DOHH2 (cell line): ENCODE measurements around the gene RENBP.

ENCODE experiments used
- H3F3A ChIP-seq: fragments of 200-600 bp; sonication (generic), shearing (Covaris generic); 2 replicates; pipeline ENCODE4 v1.6.0; 2016; ENCODE audit warnings: antibody characterized with exemption, mild to moderate bottlenecking; ENCODE audit not compliant: control insufficient read depth, insufficient read depth
- H3K27ac ChIP-seq: fragments of 200-600 bp; sonication (generic); 2 replicates; pipeline ENCODE4 v1.5.1; 2014; ENCODE audit warnings: low read depth, mild to moderate bottlenecking, low read length, moderate library complexity
- H3K27me3 ChIP-seq: fragments of 200-600 bp; sonication (generic); 2 replicates; pipeline ENCODE4 v1.6.1; 2014; ENCODE audit warnings: mild to moderate bottlenecking, low read length, mixed read lengths; ENCODE audit not compliant: control insufficient read depth
- H3K36me3 ChIP-seq: fragments of 200-600 bp; sonication (generic); 2 replicates; pipeline ENCODE4 v1.6.1; 2014; ENCODE audit warnings: mild to moderate bottlenecking, low read length, moderate library complexity, mixed read lengths; ENCODE audit not compliant: control insufficient read depth
- H3K4me1 ChIP-seq: fragments of 200-600 bp; sonication (generic); 2 replicates; pipeline ENCODE4 v1.6.1; 2014; ENCODE audit warnings: mild to moderate bottlenecking, low read length, mixed read lengths; ENCODE audit not compliant: control insufficient read depth
- H3K4me2 ChIP-seq: fragments of 200-600 bp; sonication (generic); 2 replicates; pipeline ENCODE4 v1.6.0; 2014; ENCODE audit warnings: mild to moderate bottlenecking, low read length, moderate library complexity
- H3K4me3 ChIP-seq: fragments of 200-600 bp; sonication (generic); 2 replicates; pipeline ENCODE4 v1.5.1; 2014; ENCODE audit warnings: mild to moderate bottlenecking, low read length, mixed read lengths
- H3K79me2 ChIP-seq: fragments of 200-600 bp; sonication (generic); 2 replicates; pipeline ENCODE4 v1.6.1; 2014; ENCODE audit warnings: mild to moderate bottlenecking, low read length, mixed read lengths; ENCODE audit not compliant: control insufficient read depth
- H3K9me2 ChIP-seq: fragments of 200-600 bp; sonication (generic); replicated peaks from 2 replicates; pipeline ENCODE4 v1.6.1; 2014; ENCODE audit warnings: mild to moderate bottlenecking, low read length, mixed read lengths; ENCODE audit not compliant: control insufficient read depth
- H3K9me3 ChIP-seq: fragments of 200-600 bp; sonication (generic); 2 replicates; pipeline ENCODE4 v1.6.1; 2014; ENCODE audit warnings: antibody characterized with exemption, low read length, mixed read lengths; ENCODE audit not compliant: control insufficient read depth, insufficient read depth
- H4K20me1 ChIP-seq: fragments of 200-600 bp; sonication (generic); 2 replicates; pipeline ENCODE4 v1.6.0; 2014; ENCODE audit warnings: low read depth, mild to moderate bottlenecking, antibody characterized with exemption, low read length, moderate library complexity; ENCODE audit not compliant: control insufficient read depth, insufficient read depth
- EZH2phosphoT487 ChIP-seq: fragments of 200-600 bp; sonication (generic); IDR thresholded peaks from 2 replicates; pipeline ENCODE4 v1.6.1; 2017; ENCODE audit warnings: borderline replicate concordance, mild to moderate bottlenecking, antibody characterized with exemption, low read length, moderate library complexity, mixed read lengths
- TF ChIP-seq, protein P1 (sequence below): fragments of 200-600 bp; sonication (generic); IDR thresholded peaks from one replicate; pipeline ENCODE4 v1.5.1; 2014; ENCODE audit warnings: antibody characterized with exemption, mild to moderate bottlenecking, low read depth, low read length; ENCODE audit not compliant: poor library complexity, severe bottlenecking

RENBP gene

DNA sequence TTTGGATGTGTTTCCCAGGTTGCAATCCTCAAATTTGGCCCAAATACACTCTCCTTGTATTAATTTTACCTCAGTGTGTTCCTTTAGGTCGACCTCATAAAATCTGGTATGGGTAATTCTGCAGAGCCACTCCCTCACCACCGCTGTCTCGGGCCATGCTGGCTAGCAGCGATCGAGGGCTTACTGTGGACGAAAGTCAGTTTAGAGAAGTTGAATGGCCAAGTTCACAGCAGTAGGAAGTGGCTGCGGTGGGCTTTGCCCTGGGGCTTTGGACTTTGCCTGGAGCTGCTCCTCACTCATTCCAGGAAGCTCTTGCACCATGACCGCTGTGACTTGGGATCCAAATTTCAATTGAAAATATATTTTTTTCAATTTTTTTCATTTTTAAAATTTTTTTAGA, 47.7 kb upstream of the RENBP start:
- H4K20me1 ChIP-seq = no peaks in the 10 kb centered on the region
- TF ChIP-seq, protein P1, sequence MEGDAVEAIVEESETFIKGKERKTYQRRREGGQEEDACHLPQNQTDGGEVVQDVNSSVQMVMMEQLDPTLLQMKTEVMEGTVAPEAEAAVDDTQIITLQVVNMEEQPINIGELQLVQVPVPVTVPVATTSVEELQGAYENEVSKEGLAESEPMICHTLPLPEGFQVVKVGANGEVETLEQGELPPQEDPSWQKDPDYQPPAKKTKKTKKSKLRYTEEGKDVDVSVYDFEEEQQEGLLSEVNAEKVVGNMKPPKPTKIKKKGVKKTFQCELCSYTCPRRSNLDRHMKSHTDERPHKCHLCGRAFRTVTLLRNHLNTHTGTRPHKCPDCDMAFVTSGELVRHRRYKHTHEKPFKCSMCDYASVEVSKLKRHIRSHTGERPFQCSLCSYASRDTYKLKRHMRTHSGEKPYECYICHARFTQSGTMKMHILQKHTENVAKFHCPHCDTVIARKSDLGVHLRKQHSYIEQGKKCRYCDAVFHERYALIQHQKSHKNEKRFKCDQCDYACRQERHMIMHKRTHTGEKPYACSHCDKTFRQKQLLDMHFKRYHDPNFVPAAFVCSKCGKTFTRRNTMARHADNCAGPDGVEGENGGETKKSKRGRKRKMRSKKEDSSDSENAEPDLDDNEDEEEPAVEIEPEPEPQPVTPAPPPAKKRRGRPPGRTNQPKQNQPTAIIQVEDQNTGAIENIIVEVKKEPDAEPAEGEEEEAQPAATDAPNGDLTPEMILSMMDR = no peak
- TF ChIP-seq EZH2phosphoT487 = no peak
- no peak overlapping the region for H3K4me2 ChIP-seq

DNA sequence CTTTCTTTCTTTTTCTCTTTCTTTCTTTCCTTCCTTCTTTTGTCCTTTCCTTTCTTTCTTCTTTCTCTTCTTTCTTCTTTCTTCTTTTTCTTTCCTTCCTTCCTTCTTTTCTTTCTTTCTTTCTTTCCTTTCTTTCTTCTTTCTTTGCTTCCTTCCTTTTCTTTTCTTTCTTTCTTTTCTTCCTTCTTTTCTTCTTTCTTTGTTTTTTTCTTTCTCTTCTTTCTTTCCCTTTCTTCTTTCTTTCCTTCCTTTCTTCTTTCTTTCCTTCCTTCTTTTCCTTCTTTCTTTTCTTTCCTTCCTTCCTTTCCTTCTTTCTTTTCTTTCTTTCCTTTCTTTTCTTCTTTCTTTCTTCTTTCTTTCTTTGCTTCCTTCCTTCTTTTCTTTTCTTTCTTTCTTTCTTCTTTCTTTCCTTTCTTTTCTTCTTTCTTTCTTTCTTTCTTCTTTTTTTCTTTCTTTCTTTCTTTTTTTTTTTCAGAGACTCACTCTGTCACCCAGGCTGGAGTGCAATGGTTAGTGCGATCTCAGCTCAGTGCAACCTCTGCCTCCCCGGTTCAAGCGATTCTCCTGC, 46.7 kb upstream of the RENBP start:
- Histone ChIP-seq H3K4me2 (no peak overlapping the region), H3K4me1 (no peaks in the 10 kb centered on the region), H3F3A (no peaks in the 10 kb centered on the region), H3K79me2 (no peaks in the 10 kb centered on the region), H3K27ac (no peak overlapping the region), H3K4me3 (no peak overlapping the region), H3K36me3 (no peaks in the 10 kb centered on the region), H3K27me3 (no peaks in the 10 kb centered on the region), H3K9me3 (no peaks in the 10 kb centered on the region), H4K20me1 (no peaks in the 10 kb centered on the region), H3K9me2 (no peaks in the 10 kb centered on the region)
- no peak for TF ChIP-seq EZH2phosphoT487
- TF ChIP-seq, protein P1 = no peak

More for the DNA sequence above, 47.7 kb upstream of the RENBP start:
- Histone ChIP-seq H3K9me3 (no peaks in the 10 kb centered on the region), H3K36me3 (no peaks in the 10 kb centered on the region), H3K4me1 (no peaks in the 10 kb centered on the region), H3K79me2 (no peaks in the 10 kb centered on the region), H3F3A (no peaks in the 10 kb centered on the region), H3K27ac (no peak overlapping the region), H3K4me3 (no peak overlapping the region), H3K27me3 (no peaks in the 10 kb centered on the region), H3K9me2 (no peaks in the 10 kb centered on the region)

DNA sequence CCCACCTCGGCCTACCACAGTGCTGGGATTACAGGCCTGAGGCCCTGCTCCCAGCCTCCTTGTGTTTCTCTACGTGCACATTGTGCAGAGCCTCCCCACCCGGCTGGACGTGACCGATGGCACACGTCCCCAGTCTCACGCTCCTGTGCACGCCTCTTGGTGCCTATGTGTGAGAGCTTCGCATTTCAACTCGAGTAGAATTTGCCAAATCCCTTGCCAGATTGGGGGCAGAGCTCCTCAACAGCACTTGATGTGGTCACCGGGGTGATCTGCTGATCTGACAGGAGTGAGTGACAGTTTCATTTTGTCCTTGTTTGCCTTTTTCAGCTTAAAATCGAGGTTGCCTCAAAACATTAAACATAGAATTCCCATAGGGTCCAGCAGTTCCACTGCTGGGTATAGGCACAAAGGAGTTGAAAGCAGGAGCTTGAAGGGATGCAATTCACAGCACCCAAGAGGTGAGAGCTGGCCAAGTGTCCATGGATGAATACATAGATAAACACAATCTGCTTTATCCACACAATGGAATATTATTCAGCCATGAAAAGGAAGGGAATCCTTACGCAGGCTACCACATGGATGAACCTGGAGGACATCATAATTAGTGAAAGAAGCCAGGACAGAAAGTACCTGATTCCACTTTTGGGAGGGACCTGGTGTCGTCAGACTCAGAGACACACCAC, 45.7 kb upstream of the RENBP start:
- no peaks in the 10 kb centered on the region for H3K36me3 ChIP-seq
- H3K27ac ChIP-seq = no peak overlapping the region
- H3F3A ChIP-seq = no peaks in the 10 kb centered on the region

More for the DNA sequence above, 45.7 kb upstream of the RENBP start:
- Histone ChIP-seq H3K9me3 (no peaks in the 10 kb centered on the region), H3K4me3 (no peak overlapping the region), H3K27me3 (no peaks in the 10 kb centered on the region), H3K4me2 (no peak overlapping the region), H4K20me1 (no peaks in the 10 kb centered on the region), H3K4me1 (peaks cover 4% of the 10 kb centered on the region), H3K9me2 (no peaks in the 10 kb centered on the region), H3K79me2 (no peaks in the 10 kb centered on the region)
- TF ChIP-seq, protein P1 = no peak
